ENCODE results near the gene GATAD2A. TPM values are rescaled to one million over a fixed set of nuclear protein-coding genes. Genes with fewer than 3 reads are reported as not detected.

The GATAD2A gene
- total RNA-seq, 1 experiment from 2014 or later, result 126 TPM

GRCh38 chr19:19461671-19462622 lies 56.5 kb downstream of the GATAD2A start:
- H3K36me3 Mint-ChIP-seq (ENCODE audit: insufficient read depth, unreplicated experiment), result peaks cover 76% of the 10 kb centered on the region
- no peaks in the 10 kb centered on the region for H3K27me3 Mint-ChIP-seq (ENCODE audit: insufficient read depth, unreplicated experiment)
- H3K9me3 Mint-ChIP-seq (ENCODE audit: unreplicated experiment), result peaks cover 9% of the 10 kb centered on the region
- CTCF ChIA-PET, result no interaction called here
- no peaks in the 10 kb centered on the region for H3K9me3 ChIP-seq
- no peak for DNase-seq
- no TSS peak for BruUV-seq (replicated peaks)
- H3K27me3 ChIP-seq (replicated peaks; ENCODE audit: control insufficient read depth, insufficient read depth, low read length), result no peaks in the 10 kb centered on the region
- TF ChIP-seq CTCF (IDR thresholded peaks at IDR 0.05; ENCODE audit: insufficient read depth in 1 of 2, low read depth in 1 of 2, low read length in 1 of 2, severe bottlenecking in 1 of 2, unreplicated experiment in 1 of 2), result no peak
- H3K4me1 Mint-ChIP-seq (ENCODE audit: low read depth, unreplicated experiment), result peaks cover 62% of the 10 kb centered on the region
- no peak overlapping the region for H3K4me3 Mint-ChIP-seq (ENCODE audit: unreplicated experiment)
- peaks cover 8% of the 10 kb centered on the region for H3K36me3 ChIP-seq (ENCODE audit: control insufficient read depth, insufficient read depth, low read length)
- H3K4me1 ChIP-seq, result peaks cover 46% of the 10 kb centered on the region
- POLR2A ChIA-PET, result interaction anchor here (1.0 kb wide), 1 partner anchor 76 kb away, joined by 3 read pairs; no protein-coding TSS in a partner anchor
- intact Hi-C loops (cut with micrococcal nuclease; ENCODE audit: unreplicated experiment), result no loop called here
- peak overlapping the region; percentile 96 for H3K27ac Mint-ChIP-seq (ENCODE audit: unreplicated experiment)
- no peak overlapping the region for H3K4me3 ChIP-seq (ENCODE audit: low read depth, low read length)

GRCh38 chr19:19463348-19464117 lies 58.1 kb downstream of the GATAD2A start:
- Histone ChIP-seq H3K4me3 (ENCODE audit: low read depth, low read length) (no peak overlapping the region), H3K4me1 (peaks cover 42% of the 10 kb centered on the region), H3K27me3 (replicated peaks; ENCODE audit: control insufficient read depth, insufficient read depth, low read length) (no peaks in the 10 kb centered on the region), H3K36me3 (ENCODE audit: control insufficient read depth, insufficient read depth, low read length) (peaks cover 10% of the 10 kb centered on the region), H3K9me3 (no peaks in the 10 kb centered on the region)
- H3K4me3 Mint-ChIP-seq (ENCODE audit: unreplicated experiment), result peak overlapping the region; percentile 31
- intact Hi-C loops (cut with micrococcal nuclease; ENCODE audit: unreplicated experiment), result loop anchor here (1.0 kb wide), 1 partner anchor 271 kb away; the partner anchor contains the start of genes BORCS8 and RFXANK
- ChIA-PET POLR2A (no interaction called here), CTCF (no interaction called here)
- peaks cover 55% of the 10 kb centered on the region for H3K4me1 Mint-ChIP-seq (ENCODE audit: low read depth, unreplicated experiment)
- DNase-seq, result no peak
- no TSS peak for BruUV-seq (replicated peaks)
- H3K9me3 Mint-ChIP-seq (ENCODE audit: unreplicated experiment), result peaks cover 17% of the 10 kb centered on the region
- H3K27me3 Mint-ChIP-seq (ENCODE audit: insufficient read depth, unreplicated experiment), result no peaks in the 10 kb centered on the region
- no peak for TF ChIP-seq CTCF (IDR thresholded peaks at IDR 0.05; ENCODE audit: insufficient read depth in 1 of 2, low read depth in 1 of 2, low read length in 1 of 2, severe bottlenecking in 1 of 2, unreplicated experiment in 1 of 2)
- peak overlapping the region; percentile 96 for H3K27ac Mint-ChIP-seq (ENCODE audit: unreplicated experiment)
- peaks cover 81% of the 10 kb centered on the region for H3K36me3 Mint-ChIP-seq (ENCODE audit: insufficient read depth, unreplicated experiment)
